K562 (cell line): Measurements from ENCODE around the gene OLFM4. TPM values are rescaled to one million over a fixed set of nuclear protein-coding genes. Genes with fewer than 3 reads are reported as not detected.

ENCODE experiments used
- ATAC-seq: fragments of 200-7000 bp; cut with Tn5 transposase; 3 replicates; pipeline ENCODE4 v1.9.1; 2020; ENCODE audit warnings: moderate library complexity
- BruUV-seq: library from RNA; stranded (reverse); fragments of 400-500 nt; replicated peaks from 2 replicates; lab custom pipeline; 2021; lab: Mats Ljungman, UMichigan
- CTCF ChIA-PET: fragments of 300-600 bp; formaldehyde crosslinking; extraction: SDS; loops from one replicate; lab custom pipeline; 2021; ENCODE audit warnings: low intra/inter-chr PET ratio; lab: Yijun Ruan, JAX
- POLR2A ChIA-PET: fragments of 300-600, 350-650 bp; sonication (Branson Sonifier 250); formaldehyde crosslinking; extraction: SDS; loops from one replicate; lab custom pipeline; 2021; ENCODE audit warnings: antibody characterized with exemption, inconsistent platforms; lab: Yijun Ruan, JAX
- DNase-seq, 4 experiments: peaks; one replicate each; pipeline versions ENCODE4 v3.0.0 to v3.0.0-alpha.2; 2011 to 2018; ENCODE audit warnings: low spot score in 3 of 4, mixed read lengths in 3 of 4; ENCODE audit errors: extremely low read depth in 1 of 4
- FAIRE-seq: peaks from 2 replicates; lab custom pipeline; 2011; peaks lifted over from hg19 to GRCh38; lab: Jason Lieb, UNC
- H2AFZ ChIP-seq: 2 replicates; pipeline ENCODE4 v1.6.0; 2011; ENCODE audit warnings: low read depth, low read length, control low read depth, inconsistent platforms
- H3K27ac ChIP-seq: fragments of 200-600 bp; 3 replicates; pipeline ENCODE4 v1.8.0; 2011; ENCODE audit warnings: low read depth, mild to moderate bottlenecking, control low read depth, inconsistent platforms, low read length, moderate library complexity, mixed read lengths; ENCODE audit errors: extremely low read depth
- H3K27me3 ChIP-seq, 2 experiments: fragments of 300-600 bp in 1 of 2; 2 replicates in 1 of 2; 3 replicates in 1 of 2; pipeline versions ENCODE4 v1.6.0 to v1.8.0; 2011; ENCODE audit warnings: inconsistent platforms in 2 of 2, low read length in 2 of 2, mild to moderate bottlenecking in 1 of 2, mixed read lengths in 1 of 2, moderate library complexity in 1 of 2; ENCODE audit not compliant: control insufficient read depth in 2 of 2, insufficient read depth in 2 of 2
- H3K36me3 ChIP-seq: fragments of 300-600 bp; 3 replicates; pipeline ENCODE4 v1.8.0; 2011; ENCODE audit warnings: mild to moderate bottlenecking, low read length, inconsistent platforms; ENCODE audit not compliant: control insufficient read depth, insufficient read depth
- H3K4me1 ChIP-seq, 2 experiments: fragments of 200-600 bp in 1 of 2; replicated peaks in 1 of 2; 2 replicates in 1 of 2; 3 replicates in 1 of 2; pipeline versions ENCODE4 v1.5.1 to v1.8.0; 2011; ENCODE audit warnings: inconsistent platforms in 2 of 2, low read length in 2 of 2, mild to moderate bottlenecking in 1 of 2, mixed read lengths in 1 of 2, moderate library complexity in 1 of 2; ENCODE audit not compliant: control insufficient read depth in 2 of 2, insufficient read depth in 2 of 2
- H3K4me2 ChIP-seq: 2 replicates; pipeline ENCODE4 v1.6.1; 2011; ENCODE audit warnings: low read length, control low read depth, inconsistent platforms, mixed read lengths; ENCODE audit not compliant: insufficient read depth
- H3K4me3 ChIP-seq: fragments of 200-600 bp; sonication (generic), shearing (Covaris generic); 2 replicates; pipeline ENCODE4 v1.5.1; 2016; ENCODE audit warnings: control low read depth, inconsistent platforms
- H3K79me2 ChIP-seq: fragments of 200-600 bp; 3 replicates; pipeline ENCODE4 v1.8.0; 2011; ENCODE audit warnings: low read length, inconsistent platforms; ENCODE audit not compliant: control insufficient read depth, insufficient read depth
- H3K9ac ChIP-seq, 2 experiments: 2 replicates each; pipeline versions ENCODE4 v1.6.0 to v1.6.1; 2011; ENCODE audit warnings: low read depth in 2 of 2, low read length in 2 of 2, control low read depth in 1 of 2, inconsistent platforms in 1 of 2, mild to moderate bottlenecking in 1 of 2, mixed read lengths in 1 of 2; ENCODE audit not compliant: insufficient read depth in 1 of 2
- H3K9me1 ChIP-seq: one replicate; pipeline ENCODE4 v1.6.0; 2011; ENCODE audit warnings: inconsistent platforms, mild to moderate bottlenecking, low read length, moderate library complexity; ENCODE audit not compliant: control insufficient read depth, insufficient read depth
- H3K9me3 ChIP-seq: replicated peaks from 2 replicates; pipeline ENCODE4 v1.5.1; 2011; ENCODE audit warnings: low read depth, low read length, inconsistent platforms; ENCODE audit not compliant: control insufficient read depth, insufficient read depth
- H4K20me1 ChIP-seq: replicated peaks from 2 replicates; pipeline ENCODE4 v1.6.1; 2011; ENCODE audit warnings: low read length, inconsistent platforms, mixed read lengths; ENCODE audit not compliant: control insufficient read depth, insufficient read depth
- CHD2 ChIP-seq: IDR thresholded peaks from 2 replicates; pipeline ENCODE4 v1.6.1; 2011; ENCODE audit warnings: low read depth, low read length
- CLOCK ChIP-seq: fragments of 250-450 bp; sonication (Bioruptor Pico); IDR thresholded peaks from 2 replicates; pipeline ENCODE4 v1.4.0; 2020; ENCODE audit warnings: mild to moderate bottlenecking, moderate library complexity, borderline replicate concordance
- EP300 ChIP-seq: IDR thresholded peaks from 2 replicates; pipeline ENCODE4 v1.6.1; 2012; ENCODE audit warnings: low read length, improper control_type of control experiment
- KDM4B ChIP-seq, 2 experiments: fragments of 450-650 bp in 1 of 2; sonication (generic) in 1 of 2; IDR thresholded peaks; 2 replicates each; pipeline ENCODE4 v1.6.1; 2016 to 2017; ENCODE audit warnings: borderline replicate concordance in 2 of 2, antibody characterized with exemption in 1 of 2, low read depth in 1 of 2, mild to moderate bottlenecking in 1 of 2
- SAFB2 ChIP-seq: fragments of 200-400 bp; formaldehyde crosslinking; IDR thresholded peaks from 2 replicates; pipeline ENCODE4 v1.6.1; 2018; ENCODE audit warnings: borderline replicate concordance, low read length, low read depth, moderate library complexity; ENCODE audit not compliant: severe bottlenecking
- TARDBP ChIP-seq: fragments of 450-650 bp; IDR thresholded peaks from 2 replicates; pipeline ENCODE4 v1.6.1; 2016
- TCF15 ChIP-seq: fragments of 250-450 bp; sonication (Bioruptor Pico); IDR thresholded peaks from 2 replicates; pipeline ENCODE4 v1.8.0; 2022; ENCODE audit warnings: moderate library complexity, mild to moderate bottlenecking, inconsistent platforms
- ZBTB34 ChIP-seq: fragments of 250-450 bp; sonication (Bioruptor Pico); IDR thresholded peaks from 2 replicates; pipeline ENCODE4 v1.8.0; 2021; ENCODE audit warnings: mild to moderate bottlenecking, moderate library complexity
- ZNF384 ChIP-seq: IDR thresholded peaks from 2 replicates; pipeline ENCODE4 v1.6.1; 2012; ENCODE audit warnings: low read depth, low read length, improper control_type of control experiment
- ZNF551 ChIP-seq: fragments of 250-450 bp; sonication (Bioruptor Pico); IDR thresholded peaks from 2 replicates; pipeline ENCODE4 v1.5.0; 2021; ENCODE audit warnings: mild to moderate bottlenecking, moderate library complexity
- ZNF655 ChIP-seq: fragments of 250-450 bp; sonication (Bioruptor Pico); IDR thresholded peaks from 2 replicates; pipeline ENCODE4 v1.5.0; 2021
- WGBS: fragments of 100-300 bp; shearing (Covaris generic); methylation state at CpG from one replicate; pipeline ENCODE4 v1.1.6; 2016; ENCODE audit warnings: low coverage, mixed read lengths; ENCODE audit not compliant: insufficient coverage; ENCODE audit errors: missing lambda C conversion rate; 5-methylcytosine and 5-hydroxymethylcytosine counted together
- in situ Hi-C: fragments of 300-500 bp; cut with MboI; formaldehyde crosslinking; loops from 4 replicates; pipeline ENCODE4 v1.15.0; 2018; ENCODE audit warnings: inconsistent platforms, mixed read lengths
- intact Hi-C: fragments of 100-400 bp; cut with micrococcal nuclease; formaldehyde crosslinking; loops from 2 replicates; pipeline ENCODE4 v1.14.2; 2022
- polyA plus RNA-seq, 8 experiments: library from polyadenylated mRNA; depleted of rRNA in 4 of 8; stranded (reverse) in 5 of 8; unstranded in 3 of 8; fragments of >200 nt; fragmentation: Nextera tagmentation in 2 of 8; fragmentation: Illumina TruSeq in 1 of 8; extraction: Ambion mirVana in 2 of 8; extraction: Trizol in 1 of 8; gene quantifications; 2 replicates each; pipeline versions ENCODE4 v1.2.1 to v1.2.3, GENCODE V29; 2011 to 2014; ENCODE audit warnings: inconsistent platforms in 1 of 8, missing spikeins in 1 of 8
- total RNA-seq, 7 experiments: library from RNA; depleted of rRNA in 6 of 7; stranded (reverse); fragments of >200 nt in 6 of 7; fragmentation: Illumina TruSeq in 2 of 7; extraction: Trizol in 2 of 7; gene quantifications; 2 replicates each; pipeline versions ENCODE4 v1.2.1 to v1.2.3, GENCODE V29; 2011 to 2021; ENCODE audit warnings: low replicate concordance in 1 of 7

The OLFM4 gene
- total and polyA plus RNA-seq, 9 of the 15 experiments (the other 6 are each of a cell fraction or from before 2014, with no cell fraction given), result not detected

GRCh38 chr13:53018690-53019647 lies 9.6 kb upstream of the OLFM4 start (continued):
- TF ChIP-seq CLOCK (CRISPR knock-in tag) (no peak), TCF15 (CRISPR knock-in tag) (no peak), ZNF551 (CRISPR knock-in tag) (no peak), CHD2 (no peak), TARDBP (no peak)

GRCh38 chr13:53020764-53021335 lies 7.8 kb upstream of the OLFM4 start:
- ChIA-PET CTCF (no interaction called here), POLR2A (no interaction called here)
- Histone ChIP-seq H3K4me2 (no peak overlapping the region), H3K9ac (no peak overlapping the region), H3K27ac (no peak overlapping the region), H3K36me3 (no peaks in the 10 kb centered on the region), H3K79me2 (no peaks in the 10 kb centered on the region), H3K4me1 (no peaks in the 10 kb centered on the region), H4K20me1 (no peaks in the 10 kb centered on the region), H3K9me3 (no peaks in the 10 kb centered on the region), H3K4me3 (no peak overlapping the region), H2AFZ (no peak overlapping the region), H3K9me1 (no peaks in the 10 kb centered on the region), H3K27me3 (no peaks in the 10 kb centered on the region)
- 0% methylated on average over 4 of the region's 5 CpGs for WGBS
- DNase-seq (no peak), ATAC-seq (no peak), FAIRE-seq (no peak)
- BruUV-seq, result no TSS peak
- in situ Hi-C loops, result no loop called here
- intact Hi-C loops, result no loop called here
- TF ChIP-seq SAFB2 (no peak), KDM4B (IDR thresholded peaks at IDR 0.05; ENCODE audit: borderline replicate concordance in 2 of 2, low read depth in 1 of 2) (no peak), ZNF384 (no peak), EP300 (no peak), ZBTB34 (CRISPR knock-in tag) (no peak), ZNF655 (CRISPR knock-in tag) (no peak)
